Ishikawa (cell line): ENCODE measurements around the gene DOLPP1.

Experiments used
- CEBPB ChIP-seq: IDR thresholded peaks from 2 replicates; pipeline ENCODE4 v1.6.1; 2012
- CREB1 ChIP-seq: IDR thresholded peaks from 2 replicates; pipeline ENCODE4 v1.6.1; 2012; ENCODE audit warnings: low read depth
- EGR1 ChIP-seq: IDR thresholded peaks from 2 replicates; pipeline ENCODE4 v1.6.1; 2012
- EP300 ChIP-seq: IDR thresholded peaks from 2 replicates; pipeline ENCODE4 v1.6.1; 2012; ENCODE audit warnings: borderline replicate concordance
- FOXM1 ChIP-seq: IDR thresholded peaks from 2 replicates; pipeline ENCODE4 v1.6.1; 2012; ENCODE audit warnings: low read depth, borderline replicate concordance
- MAX ChIP-seq: IDR thresholded peaks from 2 replicates; pipeline ENCODE4 v1.6.1; 2012
- NFIC ChIP-seq: IDR thresholded peaks from 2 replicates; pipeline ENCODE4 v1.6.1; 2012
- RAD21 ChIP-seq: IDR thresholded peaks from 2 replicates; pipeline ENCODE4 v1.6.1; 2012; ENCODE audit warnings: low read depth
- TAF1 ChIP-seq: IDR thresholded peaks from 2 replicates; pipeline ENCODE4 v1.6.1; 2012; ENCODE audit warnings: low read depth, mild to moderate bottlenecking
- TCF12 ChIP-seq: IDR thresholded peaks from 2 replicates; pipeline ENCODE4 v1.6.1; 2012; ENCODE audit warnings: low read depth
- TEAD4 ChIP-seq: IDR thresholded peaks from 2 replicates; pipeline ENCODE4 v1.6.1; 2012
- YY1 ChIP-seq: IDR thresholded peaks from 2 replicates; pipeline ENCODE4 v1.6.1; 2012; ENCODE audit warnings: low read depth
- ZBTB7A ChIP-seq: IDR thresholded peaks from 2 replicates; pipeline ENCODE4 v1.6.1; 2012; ENCODE audit warnings: low read depth
- TF ChIP-seq, protein P1 (sequence below): IDR thresholded peaks from 2 replicates; pipeline ENCODE4 v1.6.1; 2012
- TF ChIP-seq, protein P2 (sequence below): IDR thresholded peaks from 2 replicates; pipeline ENCODE4 v1.6.1; 2012; ENCODE audit warnings: low read depth, mild to moderate bottlenecking

The DOLPP1 gene

DNA sequence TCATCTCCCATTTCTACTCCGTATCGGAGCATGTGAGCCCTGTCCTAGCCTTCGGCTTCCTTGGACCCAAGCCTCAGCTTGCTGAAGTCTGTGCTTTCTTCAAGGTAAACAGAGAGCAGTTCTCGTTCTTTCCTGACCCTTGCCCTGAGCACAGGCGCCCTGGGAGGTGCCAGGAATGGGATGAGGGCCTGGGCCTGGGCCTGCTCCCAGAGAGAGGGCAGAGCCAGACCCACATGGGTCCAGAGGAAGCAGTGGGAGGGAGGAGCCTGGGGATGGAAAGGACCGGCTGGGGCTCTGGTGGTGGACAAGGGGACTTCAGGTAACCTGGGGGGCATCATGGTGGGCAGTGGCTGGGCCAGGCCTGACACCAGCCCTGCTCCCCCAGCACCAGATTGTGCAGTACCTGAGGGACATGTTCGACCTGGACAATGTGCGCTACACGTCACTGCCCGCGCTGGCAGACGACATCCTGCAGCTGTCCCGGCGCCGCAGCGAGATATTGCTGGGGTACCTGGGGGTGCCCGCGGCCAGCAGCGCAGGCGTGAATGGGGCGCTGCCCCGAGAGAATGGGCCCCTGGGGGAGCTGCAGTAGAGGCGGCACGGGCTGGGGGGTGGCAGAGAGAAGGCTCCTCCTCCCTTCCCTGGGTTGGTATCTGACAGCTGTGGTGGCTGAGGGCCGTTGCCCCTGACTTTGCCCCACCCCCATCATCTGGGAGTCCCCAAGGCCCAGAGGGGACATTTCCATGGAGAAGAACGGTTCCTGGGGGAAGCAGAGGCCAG lies 10.9 kb upstream of the DOLPP1 start:
- TF ChIP-seq, protein P1, sequence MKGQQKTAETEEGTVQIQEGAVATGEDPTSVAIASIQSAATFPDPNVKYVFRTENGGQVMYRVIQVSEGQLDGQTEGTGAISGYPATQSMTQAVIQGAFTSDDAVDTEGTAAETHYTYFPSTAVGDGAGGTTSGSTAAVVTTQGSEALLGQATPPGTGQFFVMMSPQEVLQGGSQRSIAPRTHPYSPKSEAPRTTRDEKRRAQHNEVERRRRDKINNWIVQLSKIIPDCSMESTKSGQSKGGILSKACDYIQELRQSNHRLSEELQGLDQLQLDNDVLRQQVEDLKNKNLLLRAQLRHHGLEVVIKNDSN: no peak
- TF ChIP-seq, protein P2, sequence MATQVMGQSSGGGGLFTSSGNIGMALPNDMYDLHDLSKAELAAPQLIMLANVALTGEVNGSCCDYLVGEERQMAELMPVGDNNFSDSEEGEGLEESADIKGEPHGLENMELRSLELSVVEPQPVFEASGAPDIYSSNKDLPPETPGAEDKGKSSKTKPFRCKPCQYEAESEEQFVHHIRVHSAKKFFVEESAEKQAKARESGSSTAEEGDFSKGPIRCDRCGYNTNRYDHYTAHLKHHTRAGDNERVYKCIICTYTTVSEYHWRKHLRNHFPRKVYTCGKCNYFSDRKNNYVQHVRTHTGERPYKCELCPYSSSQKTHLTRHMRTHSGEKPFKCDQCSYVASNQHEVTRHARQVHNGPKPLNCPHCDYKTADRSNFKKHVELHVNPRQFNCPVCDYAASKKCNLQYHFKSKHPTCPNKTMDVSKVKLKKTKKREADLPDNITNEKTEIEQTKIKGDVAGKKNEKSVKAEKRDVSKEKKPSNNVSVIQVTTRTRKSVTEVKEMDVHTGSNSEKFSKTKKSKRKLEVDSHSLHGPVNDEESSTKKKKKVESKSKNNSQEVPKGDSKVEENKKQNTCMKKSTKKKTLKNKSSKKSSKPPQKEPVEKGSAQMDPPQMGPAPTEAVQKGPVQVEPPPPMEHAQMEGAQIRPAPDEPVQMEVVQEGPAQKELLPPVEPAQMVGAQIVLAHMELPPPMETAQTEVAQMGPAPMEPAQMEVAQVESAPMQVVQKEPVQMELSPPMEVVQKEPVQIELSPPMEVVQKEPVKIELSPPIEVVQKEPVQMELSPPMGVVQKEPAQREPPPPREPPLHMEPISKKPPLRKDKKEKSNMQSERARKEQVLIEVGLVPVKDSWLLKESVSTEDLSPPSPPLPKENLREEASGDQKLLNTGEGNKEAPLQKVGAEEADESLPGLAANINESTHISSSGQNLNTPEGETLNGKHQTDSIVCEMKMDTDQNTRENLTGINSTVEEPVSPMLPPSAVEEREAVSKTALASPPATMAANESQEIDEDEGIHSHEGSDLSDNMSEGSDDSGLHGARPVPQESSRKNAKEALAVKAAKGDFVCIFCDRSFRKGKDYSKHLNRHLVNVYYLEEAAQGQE: no peak
- TF ChIP-seq TCF12 (no peak), RAD21 (no peak), EP300 (no peak), EGR1 (no peak), NFIC (no peak), TEAD4 (no peak), TAF1 (no peak), MAX (no peak), ZBTB7A (no peak), FOXM1 (no peak), CEBPB (no peak), YY1 (no peak)

GRCh38 chr9:129070696-129071525 lies 10.0 kb upstream of the DOLPP1 start:
- TF ChIP-seq CREB1: no peak
- no peak for TF ChIP-seq TCF12
- no peak for TF ChIP-seq FOXM1
- TF ChIP-seq YY1: no peak
- TF ChIP-seq, protein P2: no peak
- no peak for TF ChIP-seq EGR1
- TF ChIP-seq, protein P1: no peak
- TF ChIP-seq MAX: no peak
- TF ChIP-seq TEAD4: no peak

DNA sequence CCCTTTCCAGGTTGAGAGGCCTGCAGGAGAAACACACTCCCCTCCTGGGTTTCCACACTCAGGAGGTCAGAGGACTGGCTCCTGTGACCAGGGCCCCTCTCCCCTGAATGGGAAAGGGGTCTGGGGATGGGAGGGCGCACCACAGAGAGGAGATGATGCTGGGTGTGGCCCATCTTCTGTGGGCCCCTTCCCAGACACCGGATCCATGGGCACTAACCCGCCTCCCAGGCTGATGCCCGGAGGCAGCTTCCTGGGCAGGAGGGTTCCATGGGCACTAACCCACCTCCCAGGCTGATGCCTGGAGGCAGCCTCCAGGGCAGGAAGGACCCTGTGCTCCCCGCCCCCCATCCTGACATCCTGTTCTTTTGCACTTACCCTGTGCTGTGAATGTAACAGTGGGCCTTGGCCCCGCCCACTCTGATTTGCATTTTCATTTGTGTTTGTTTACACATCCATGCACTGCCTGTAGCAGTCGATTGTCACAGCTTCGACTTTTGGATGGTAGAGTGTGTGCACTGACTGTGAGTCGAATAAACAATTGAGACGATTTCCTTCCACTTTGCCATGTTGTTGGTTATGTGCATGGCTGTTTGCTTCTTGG lies 9.3 kb upstream of the DOLPP1 start:
- TF ChIP-seq, protein P1: no peak
- TF ChIP-seq, protein P2: no peak
- TF ChIP-seq RAD21: no peak
- no peak for TF ChIP-seq EP300
